ENCODE results near the gene P2RY8. TPM values are rescaled to one million over a fixed set of nuclear protein-coding genes. Genes with fewer than 3 reads are reported as not detected.
"Not testable (repeated sequence)": the region's sequence is repeated elsewhere in the genome, so short reads cannot be mapped to it uniquely, and the experiment has no call there.

Gene P2RY8
- total RNA-seq, 1 donor from 2014 or later = 0.32 TPM

DNA sequence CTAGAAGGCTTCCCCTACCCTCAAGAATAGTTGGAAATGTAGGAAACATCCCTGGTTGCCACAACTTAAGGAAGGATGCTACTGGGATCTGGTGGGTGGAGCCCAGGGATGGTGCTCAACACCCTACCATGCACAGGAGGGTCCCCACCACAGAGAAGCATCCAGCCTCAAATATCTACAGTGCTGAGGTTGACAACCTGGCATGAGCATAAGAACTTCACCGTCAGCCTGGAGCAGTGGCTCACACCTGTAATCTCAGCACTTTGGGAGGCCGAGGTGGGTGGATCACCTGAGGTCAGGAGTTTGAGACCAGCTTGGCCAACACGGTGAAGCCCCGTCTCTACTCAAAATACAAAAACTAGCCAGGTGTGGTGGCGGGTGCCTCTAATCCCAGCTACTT lies 60.3 kb downstream of the P2RY8 start:
- Histone ChIP-seq H3K4me1 (peaks cover 1% of the 10 kb centered on the region), H3K36me3 (no peaks in the 10 kb centered on the region), H4K20me1 (ENCODE audit: low read depth) (no peaks in the 10 kb centered on the region), H3K27me3 (no peaks in the 10 kb centered on the region), H3K4me2 (no peak overlapping the region), H3K79me2 (ENCODE audit: low read depth) (no peaks in the 10 kb centered on the region), H3K4me3 (no peak overlapping the region), H3K27ac (no peak overlapping the region), H3K9ac (no peak overlapping the region), H3K9me3 (ENCODE audit: low read depth) (no peaks in the 10 kb centered on the region), H3F3A (ENCODE audit: low read depth) (no peaks in the 10 kb centered on the region), H2AFZ (replicated peaks) (no peak overlapping the region)
- Mint-ChIP-seq H3K36me3 (no peaks in the 10 kb centered on the region), H3K27ac (no peak overlapping the region), H3K27me3 (ENCODE audit: insufficient read depth, low read depth) (peaks cover 10% of the 10 kb centered on the region), H3K4me1 (peaks cover 4% of the 10 kb centered on the region), H3K9me3 (peaks cover 20% of the 10 kb centered on the region), H3K4me3 (no peak overlapping the region)
- TF ChIP-seq, protein P1, sequence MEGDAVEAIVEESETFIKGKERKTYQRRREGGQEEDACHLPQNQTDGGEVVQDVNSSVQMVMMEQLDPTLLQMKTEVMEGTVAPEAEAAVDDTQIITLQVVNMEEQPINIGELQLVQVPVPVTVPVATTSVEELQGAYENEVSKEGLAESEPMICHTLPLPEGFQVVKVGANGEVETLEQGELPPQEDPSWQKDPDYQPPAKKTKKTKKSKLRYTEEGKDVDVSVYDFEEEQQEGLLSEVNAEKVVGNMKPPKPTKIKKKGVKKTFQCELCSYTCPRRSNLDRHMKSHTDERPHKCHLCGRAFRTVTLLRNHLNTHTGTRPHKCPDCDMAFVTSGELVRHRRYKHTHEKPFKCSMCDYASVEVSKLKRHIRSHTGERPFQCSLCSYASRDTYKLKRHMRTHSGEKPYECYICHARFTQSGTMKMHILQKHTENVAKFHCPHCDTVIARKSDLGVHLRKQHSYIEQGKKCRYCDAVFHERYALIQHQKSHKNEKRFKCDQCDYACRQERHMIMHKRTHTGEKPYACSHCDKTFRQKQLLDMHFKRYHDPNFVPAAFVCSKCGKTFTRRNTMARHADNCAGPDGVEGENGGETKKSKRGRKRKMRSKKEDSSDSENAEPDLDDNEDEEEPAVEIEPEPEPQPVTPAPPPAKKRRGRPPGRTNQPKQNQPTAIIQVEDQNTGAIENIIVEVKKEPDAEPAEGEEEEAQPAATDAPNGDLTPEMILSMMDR (IDR thresholded peaks at IDR 0.05) = no peak
- TF ChIP-seq EZH2phosphoT487 (IDR thresholded peaks at IDR 0.05) (no peak), EZH2 (IDR thresholded peaks at IDR 0.05) (no peak)
- no peak for DNase-seq (ENCODE audit: low spot score)

GRCh38 chrX:1475881-1476280 lies 61.1 kb downstream of the P2RY8 start:
- H3K4me1 Mint-ChIP-seq = peaks cover 3% of the 10 kb centered on the region
- H3K27me3 Mint-ChIP-seq (ENCODE audit: insufficient read depth, low read depth) = peaks cover 10% of the 10 kb centered on the region
- Histone ChIP-seq H3K4me2 (no peak overlapping the region), H2AFZ (replicated peaks) (no peak overlapping the region), H3K36me3 (no peaks in the 10 kb centered on the region), H3K79me2 (ENCODE audit: low read depth) (no peaks in the 10 kb centered on the region), H3F3A (ENCODE audit: low read depth) (no peaks in the 10 kb centered on the region), H3K27ac (no peak overlapping the region), H3K4me1 (peaks cover 3% of the 10 kb centered on the region), H3K9ac (no peak overlapping the region), H3K4me3 (no peak overlapping the region), H3K27me3 (no peaks in the 10 kb centered on the region), H4K20me1 (ENCODE audit: low read depth) (no peaks in the 10 kb centered on the region), H3K9me3 (ENCODE audit: low read depth) (no peaks in the 10 kb centered on the region)
- peaks cover 20% of the 10 kb centered on the region for H3K9me3 Mint-ChIP-seq
- H3K36me3 Mint-ChIP-seq = no peaks in the 10 kb centered on the region
- H3K4me3 Mint-ChIP-seq = no peak overlapping the region
- no peak overlapping the region for H3K27ac Mint-ChIP-seq
- DNase-seq (ENCODE audit: low spot score) = no peak
- TF ChIP-seq, protein P1 (IDR thresholded peaks at IDR 0.05) = no peak
- TF ChIP-seq EZH2 (IDR thresholded peaks at IDR 0.05) (no peak), EZH2phosphoT487 (IDR thresholded peaks at IDR 0.05) (no peak)

GRCh38 chrX:1475481-1475880 lies 61.5 kb downstream of the P2RY8 start:
- no peak overlapping the region for H3K27ac ChIP-seq
- H3K79me2 ChIP-seq (ENCODE audit: low read depth) = no peaks in the 10 kb centered on the region
- TF ChIP-seq EZH2phosphoT487 (IDR thresholded peaks at IDR 0.05) (no peak), EZH2 (IDR thresholded peaks at IDR 0.05) (no peak)
- TF ChIP-seq, protein P1 (IDR thresholded peaks at IDR 0.05) = no peak
- H3K9me3 ChIP-seq (ENCODE audit: low read depth) = no peaks in the 10 kb centered on the region
- peaks cover 3% of the 10 kb centered on the region for H3K4me1 ChIP-seq
- no peaks in the 10 kb centered on the region for H3K27me3 ChIP-seq
- no peaks in the 10 kb centered on the region for H4K20me1 ChIP-seq (ENCODE audit: low read depth)
- no peak overlapping the region for H3K4me2 ChIP-seq
- no peaks in the 10 kb centered on the region for H3K36me3 ChIP-seq
- H3F3A ChIP-seq (ENCODE audit: low read depth) = no peaks in the 10 kb centered on the region
- Mint-ChIP-seq H3K4me1 (peaks cover 3% of the 10 kb centered on the region), H3K36me3 (no peaks in the 10 kb centered on the region), H3K4me3 (no peak overlapping the region), H3K27me3 (ENCODE audit: insufficient read depth, low read depth) (peaks cover 10% of the 10 kb centered on the region), H3K27ac (no peak overlapping the region), H3K9me3 (peaks cover 20% of the 10 kb centered on the region)
- no peak overlapping the region for H3K4me3 ChIP-seq
- no peak for DNase-seq (ENCODE audit: low spot score)
- H2AFZ ChIP-seq (replicated peaks) = no peak overlapping the region
- H3K9ac ChIP-seq = no peak overlapping the region

DNA sequence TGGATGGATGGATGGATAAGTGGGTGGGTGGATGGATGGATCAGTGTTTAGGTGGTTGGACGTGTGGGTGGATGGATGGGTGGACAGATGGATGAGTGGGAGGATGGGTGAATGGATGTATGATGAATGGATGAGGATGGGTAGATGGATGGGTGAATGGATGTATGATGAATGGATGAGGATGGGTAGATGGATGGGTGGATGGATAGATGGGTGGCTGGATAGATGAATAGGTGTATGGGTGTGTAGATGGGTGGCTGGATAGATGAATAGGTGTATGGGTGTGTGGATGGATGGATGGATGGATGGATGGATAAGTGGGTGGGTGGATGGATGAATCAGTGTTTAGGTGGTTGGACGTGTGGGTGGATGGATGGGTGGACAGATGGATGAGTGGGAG lies 62.4 kb downstream of the P2RY8 start:
- H3K4me3 ChIP-seq; H2AFZ ChIP-seq (replicated peaks); H3K36me3 Mint-ChIP-seq; H3K9me3 ChIP-seq (ENCODE audit: low read depth); H3K4me3 Mint-ChIP-seq; H4K20me1 ChIP-seq (ENCODE audit: low read depth); H3K27me3 Mint-ChIP-seq (ENCODE audit: insufficient read depth, low read depth); H3K9ac ChIP-seq; H3K36me3 ChIP-seq; H3K4me1 Mint-ChIP-seq; H3K27ac ChIP-seq; H3F3A ChIP-seq (ENCODE audit: low read depth); H3K4me2 ChIP-seq; H3K27me3 ChIP-seq; H3K4me1 ChIP-seq; H3K79me2 ChIP-seq (ENCODE audit: low read depth); DNase-seq (ENCODE audit: low spot score); H3K27ac Mint-ChIP-seq: not testable (repeated sequence)
- H3K9me3 Mint-ChIP-seq = peaks cover 12% of the 10 kb centered on the region

Measured in neural progenitor cell (in vitro differentiated cells).